HG03095 (cell line): ENCODE data around the gene GPRASP3.

Source experiments
- ATAC-seq: cut with Tn5 transposase; IDR thresholded peaks from one replicate; pipeline ENCODE4 v1.9.1; 2021; ENCODE audit warnings: moderate library complexity; ENCODE audit not compliant: unreplicated experiment

The GPRASP3 gene

DNA sequence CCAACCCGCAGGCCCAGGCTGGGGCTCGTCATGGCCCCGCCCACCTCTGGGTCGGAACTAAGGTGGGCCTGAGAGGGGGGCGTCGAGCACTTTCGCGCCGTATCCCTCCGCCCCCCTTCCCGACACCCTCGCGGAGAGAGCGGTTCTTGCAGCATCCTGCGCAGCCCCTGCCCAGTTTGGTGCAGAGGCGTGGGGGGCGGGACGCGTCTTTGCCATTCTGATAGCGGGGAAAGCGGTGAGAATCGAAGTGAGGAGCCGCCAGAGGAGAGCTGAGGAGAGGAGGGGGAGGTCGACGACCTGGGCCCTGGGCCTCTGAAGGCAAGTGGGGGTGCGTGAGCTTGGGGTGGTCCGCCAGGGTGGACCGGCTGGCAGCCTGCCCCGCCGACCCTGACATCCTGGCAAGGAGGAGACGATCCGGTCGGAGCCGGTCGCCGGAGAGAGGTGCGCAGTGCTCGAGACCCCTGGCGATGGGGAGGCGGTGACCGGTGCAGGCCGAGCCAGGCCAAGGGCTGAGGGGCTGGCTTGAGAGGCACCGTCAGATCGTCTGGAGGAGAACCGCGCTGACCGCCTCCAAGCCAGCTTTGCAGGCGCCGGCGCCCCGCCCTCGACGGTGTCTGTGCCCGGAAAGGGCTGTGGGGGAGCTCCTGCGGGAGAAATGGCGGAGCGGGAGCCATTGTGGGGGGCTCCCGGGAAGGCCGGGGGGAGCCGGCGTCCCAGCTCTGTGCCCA is 25.5 kb downstream of the GPRASP3 start:
- ATAC-seq: peak; percentile 59

DNA sequence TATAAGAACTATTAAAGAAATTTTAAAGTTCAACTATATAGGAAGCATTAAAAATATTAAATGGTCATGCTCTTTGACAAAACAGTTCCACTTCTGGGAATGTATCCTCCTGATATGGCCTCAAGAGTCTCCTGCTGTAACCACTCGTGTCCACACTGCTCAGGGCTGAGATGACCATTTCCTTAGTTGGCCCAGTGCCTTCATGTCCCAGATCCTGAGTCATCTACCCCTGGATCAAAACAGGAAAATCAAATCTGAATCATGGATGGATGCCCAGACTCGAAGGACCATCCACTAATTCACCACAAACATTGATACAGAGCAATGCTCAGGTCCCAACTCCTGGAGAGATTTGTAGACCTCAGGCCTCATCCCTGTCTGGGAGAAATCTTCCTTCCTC is 44.7 kb downstream of the GPRASP3 start:
- ATAC-seq: no peak

DNA sequence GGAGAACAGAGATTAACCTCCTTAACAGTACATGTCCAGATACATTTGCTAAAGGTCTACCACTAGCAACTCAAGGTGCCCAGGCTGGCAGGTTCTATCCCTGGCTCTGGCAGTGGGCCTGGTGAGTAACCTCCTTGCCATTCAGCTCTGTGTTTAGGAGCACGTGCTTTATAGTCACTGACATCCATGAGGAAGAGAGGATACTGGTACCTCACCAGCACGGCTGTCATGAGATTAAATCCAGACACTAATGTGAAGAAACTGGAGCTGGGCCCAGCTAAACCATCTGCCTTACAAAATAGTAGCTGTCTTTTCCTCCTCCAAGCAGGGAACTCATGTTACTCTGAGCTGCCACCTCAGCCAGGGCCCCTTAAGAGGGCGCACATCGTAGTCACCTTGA is 45.3 kb downstream of the GPRASP3 start:
- no peak for ATAC-seq

- ATAC-seq: no peak
Measured at GRCh38 chrX:102767287-102767686, 46.7 kb downstream of the GPRASP3 start.

DNA sequence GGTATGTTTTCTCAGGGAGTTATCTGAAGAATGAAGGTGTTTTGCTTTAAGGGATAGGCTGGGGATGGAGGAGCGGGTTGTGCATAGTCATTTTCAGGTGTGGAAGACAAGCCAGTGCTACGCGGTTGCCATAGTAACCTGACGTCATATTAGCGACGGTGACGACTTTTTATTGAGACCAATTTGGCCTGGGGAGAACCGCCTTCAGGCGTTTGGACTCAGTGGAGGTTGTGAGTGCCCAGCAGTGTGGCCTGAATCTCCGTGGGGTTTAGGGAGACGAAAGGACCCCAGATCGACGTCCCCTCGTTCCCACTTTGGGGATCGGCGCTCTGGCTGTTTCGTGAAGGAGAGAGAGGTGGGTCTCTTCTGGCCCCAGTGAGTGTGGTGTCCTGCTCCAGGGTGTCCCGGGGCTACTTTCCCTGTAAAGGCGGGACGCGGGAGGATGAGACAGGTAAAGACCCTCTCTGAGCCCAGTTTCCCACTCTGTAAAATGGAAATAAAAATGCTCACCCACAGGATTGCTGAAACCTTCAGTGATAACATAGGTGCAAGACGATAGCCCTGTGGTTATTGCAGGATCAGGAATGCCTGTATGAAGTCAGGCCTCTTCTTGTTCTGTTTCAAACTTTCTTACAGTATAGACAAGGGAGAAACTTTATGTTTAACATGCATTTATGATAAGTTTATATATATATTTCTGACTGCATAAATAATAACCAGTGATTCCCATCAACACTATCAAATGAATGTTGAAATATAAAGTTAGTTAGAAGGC is 48.6 kb downstream of the GPRASP3 start:
- peak; percentile 91 for ATAC-seq
